Activated effector memory CD4-positive, alpha-beta T cell treated with anti-CD3 and anti-CD28 coated beads, Interleukin-2, amount 50 U/mL, for 16 hours (primary cell): ENCODE measurements around the gene GDPD5.

Experiments used
- DNase-seq: peaks from one replicate; pipeline ENCODE4 v3.0.0-alpha.2; 2020

The GDPD5 gene

GRCh38 chr11:75469785-75470405 lies 55.8 kb downstream of the GDPD5 start:
- no peak for DNase-seq

- no peak for DNase-seq
Observed at GRCh38 chr11:75468534-75469340, 57.0 kb downstream of the GDPD5 start.

- no peak for DNase-seq
Observed at GRCh38 chr11:75467881-75468280, 57.9 kb downstream of the GDPD5 start.

GRCh38 chr11:75467311-75467710 lies 58.4 kb downstream of the GDPD5 start:
- no peak for DNase-seq

GRCh38 chr11:75465701-75466531 lies 59.8 kb downstream of the GDPD5 start:
- no peak for DNase-seq

- no peak for DNase-seq
Observed at GRCh38 chr11:75463106-75463774, 62.5 kb downstream of the GDPD5 start.

GRCh38 chr11:75462117-75462653 lies 63.6 kb downstream of the GDPD5 start:
- DNase-seq: no peak

GRCh38 chr11:75461151-75461550 lies 64.6 kb downstream of the GDPD5 start:
- DNase-seq: no peak

GRCh38 chr11:75456596-75457183 lies 69.1 kb downstream of the GDPD5 start:
- DNase-seq: no peak

- no peak for DNase-seq
Observed at GRCh38 chr11:75454987-75455386, 70.8 kb downstream of the GDPD5 start.

- no peak for DNase-seq
Observed at GRCh38 chr11:75453916-75454655, 71.7 kb downstream of the GDPD5 start.

- peak; percentile 78 for DNase-seq
Observed at GRCh38 chr11:75450826-75451821, 74.6 kb downstream of the GDPD5 start.

- no peak for DNase-seq
Observed at GRCh38 chr11:75450236-75450635, 75.5 kb downstream of the GDPD5 start.

GRCh38 chr11:75449776-75450175 lies 76.0 kb downstream of the GDPD5 start:
- no peak for DNase-seq

GRCh38 chr11:75449271-75449670 lies 76.5 kb downstream of the GDPD5 start:
- no peak for DNase-seq

GRCh38 chr11:75447415-75447814 lies 78.3 kb downstream of the GDPD5 start:
- no peak for DNase-seq

GRCh38 chr11:75445315-75445953 lies 80.3 kb downstream of the GDPD5 start:
- DNase-seq: peak; percentile 90

- no peak for DNase-seq
Observed at GRCh38 chr11:75443043-75443442, 82.7 kb downstream of the GDPD5 start.

- DNase-seq: no peak
Observed at GRCh38 chr11:75442161-75442885, 83.4 kb downstream of the GDPD5 start.
